Fibroblast of gingiva (primary cell): ENCODE results near the gene USP28.
"Not testable (repeated sequence)": the region's sequence is repeated elsewhere in the genome, so short reads cannot be mapped to it uniquely, and the experiment has no call there.

Experiments used
- DNase-seq: peaks from one replicate; pipeline ENCODE4 v3.0.0-alpha.2; 2011; ENCODE audit warnings: low read depth

Gene USP28

DNA sequence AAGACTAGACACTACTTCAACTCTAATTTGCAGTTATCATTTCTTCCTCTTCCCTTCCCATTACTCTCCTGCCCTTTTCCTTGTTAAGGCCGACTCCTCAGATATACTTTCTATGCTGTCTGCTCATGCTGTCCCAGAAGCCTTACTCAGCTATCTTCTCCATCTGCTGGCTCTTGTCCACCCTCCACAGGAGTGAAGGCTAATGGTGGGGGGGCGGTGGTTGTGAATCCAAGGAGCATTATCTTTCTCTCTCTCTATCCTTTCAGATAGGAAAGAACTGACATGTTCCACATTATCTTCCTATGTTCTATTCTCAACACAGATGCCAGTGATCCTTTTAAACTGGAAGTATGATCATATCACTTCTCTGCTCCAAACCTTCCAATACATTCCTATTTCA, 37.4 kb downstream of the USP28 start:
- DNase-seq: no peak

DNA sequence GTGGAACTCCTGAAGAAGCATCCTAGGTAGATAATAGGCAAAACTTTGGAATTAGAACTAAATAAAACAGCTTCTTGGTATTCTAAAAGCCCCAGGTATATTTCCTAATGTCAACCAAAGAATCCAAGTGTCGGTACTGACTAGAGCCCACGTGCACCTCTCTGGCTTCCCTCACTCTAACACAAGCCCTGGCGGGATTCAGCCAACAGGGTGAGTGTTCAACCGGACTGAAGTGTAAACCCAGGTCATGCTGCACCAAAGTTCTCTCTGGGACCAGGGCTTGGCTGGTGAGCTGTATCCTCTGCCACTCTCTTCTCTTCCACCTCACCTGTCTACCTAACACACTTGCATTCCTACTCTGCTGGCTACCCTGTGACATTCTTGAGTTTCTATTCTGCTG, 40.1 kb downstream of the USP28 start:
- no peak for DNase-seq

DNA sequence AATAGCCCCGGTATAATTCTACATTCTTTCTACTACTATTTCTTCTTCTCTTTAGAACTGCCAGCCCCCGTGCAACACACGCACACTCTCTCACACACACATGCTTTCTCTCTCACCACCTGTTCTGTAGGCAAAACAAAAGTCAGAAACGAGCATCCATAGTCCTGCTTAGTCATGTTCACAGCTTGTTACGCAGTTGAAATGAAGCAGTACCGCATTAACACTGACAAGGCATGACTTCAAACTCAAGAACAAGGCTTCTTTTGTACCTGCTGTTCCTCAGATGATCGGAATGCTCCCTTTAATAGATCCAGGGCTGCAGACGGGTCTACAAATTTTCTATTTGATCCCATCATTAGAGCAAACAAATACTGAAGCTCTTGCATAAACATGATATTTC, 42.2 kb downstream of the USP28 start:
- DNase-seq: no peak

DNA sequence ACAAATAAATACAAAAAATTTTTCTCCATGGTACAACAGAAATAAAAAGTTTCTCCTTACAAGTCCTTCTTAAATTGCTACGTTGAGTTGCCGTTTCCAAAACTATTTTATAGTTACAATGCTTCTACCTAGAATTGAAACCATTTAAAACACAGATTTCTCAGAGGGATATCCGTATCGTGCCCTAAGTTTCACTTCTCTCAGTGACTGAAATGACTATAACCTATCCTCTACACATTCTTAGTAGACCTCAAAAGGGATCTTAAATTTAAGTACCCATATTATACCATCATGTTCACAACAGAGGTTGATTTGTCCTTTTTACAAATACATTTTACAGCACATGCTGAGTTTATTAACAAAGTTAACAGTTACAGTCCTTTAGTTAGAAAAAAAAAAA, 44.1 kb downstream of the USP28 start:
- no peak for DNase-seq

DNA sequence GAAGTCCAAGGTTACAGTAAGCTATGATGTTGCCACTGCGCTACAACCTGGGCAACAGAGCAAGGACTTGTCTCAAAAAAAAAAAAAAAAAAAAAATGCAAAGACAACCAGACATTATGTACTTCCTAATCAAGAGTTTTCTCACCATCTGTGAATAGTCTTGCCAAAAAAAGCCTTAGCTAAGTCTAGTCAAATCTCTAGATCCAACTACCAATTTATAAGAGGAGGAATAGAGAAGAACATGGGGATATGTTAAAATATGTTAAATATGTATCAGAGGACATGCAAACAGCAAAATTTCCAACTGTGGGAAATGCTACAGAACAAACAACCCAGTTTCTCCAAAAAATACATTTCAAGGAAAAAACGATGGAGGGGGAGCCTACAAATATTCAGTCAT, 45.6 kb downstream of the USP28 start:
- no peak for DNase-seq

DNA sequence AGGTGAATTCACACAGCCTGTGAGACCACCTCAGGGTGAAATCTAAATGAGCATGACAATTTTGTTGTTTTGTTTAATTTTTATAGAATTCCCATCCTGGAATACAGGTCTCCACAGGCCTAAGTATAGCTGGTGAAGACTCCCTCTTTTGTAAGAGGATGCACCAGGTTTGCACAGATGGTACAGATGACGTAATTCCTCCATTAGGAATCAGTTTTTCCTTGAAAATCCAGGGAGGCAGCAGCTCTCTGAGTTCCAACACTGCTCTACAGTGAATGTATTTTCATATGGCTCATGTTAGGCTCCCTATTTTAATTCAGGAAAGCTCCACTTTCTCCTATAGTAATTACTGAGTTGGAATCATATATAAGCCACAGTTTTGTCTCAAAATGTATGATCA, 47.2 kb downstream of the USP28 start:
- DNase-seq: no peak

DNA sequence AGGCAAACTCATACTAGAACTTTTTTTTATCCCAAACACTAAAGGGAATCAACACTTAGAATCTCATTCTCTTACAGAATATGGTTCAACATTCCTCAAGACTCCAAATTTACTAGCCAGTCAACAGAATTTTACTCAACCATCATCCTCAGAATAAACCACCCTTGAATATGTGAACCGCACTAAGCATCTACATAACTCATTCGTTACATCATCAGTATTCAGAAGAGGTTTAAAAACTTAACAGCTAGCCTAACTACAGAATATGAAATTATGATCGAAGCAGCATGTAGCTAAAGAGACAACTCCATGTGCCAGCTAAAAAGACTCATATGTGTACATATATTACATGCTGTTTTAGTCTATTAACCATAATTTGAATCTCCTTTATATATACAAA, 47.9 kb downstream of the USP28 start:
- no peak for DNase-seq

DNA sequence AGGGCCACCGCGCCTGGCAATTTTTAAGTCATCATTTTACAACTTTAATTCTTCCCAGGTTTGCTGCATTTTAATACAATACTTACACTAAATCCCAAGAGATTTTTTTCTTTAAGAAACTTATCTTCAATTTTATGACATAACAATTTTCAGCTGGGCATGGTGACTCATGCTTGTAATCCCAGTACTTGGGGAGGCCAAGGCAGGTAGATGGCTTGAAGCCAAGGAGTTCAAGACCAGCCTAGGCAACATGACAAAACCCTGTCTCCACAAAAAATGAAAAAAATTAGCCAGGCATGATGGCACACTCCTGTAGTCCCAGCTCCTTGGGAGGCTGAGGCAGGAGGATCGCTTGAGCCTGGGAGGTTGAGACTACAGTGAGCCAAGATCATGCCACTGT, 56.9 kb downstream of the USP28 start:
- no peak for DNase-seq

DNA sequence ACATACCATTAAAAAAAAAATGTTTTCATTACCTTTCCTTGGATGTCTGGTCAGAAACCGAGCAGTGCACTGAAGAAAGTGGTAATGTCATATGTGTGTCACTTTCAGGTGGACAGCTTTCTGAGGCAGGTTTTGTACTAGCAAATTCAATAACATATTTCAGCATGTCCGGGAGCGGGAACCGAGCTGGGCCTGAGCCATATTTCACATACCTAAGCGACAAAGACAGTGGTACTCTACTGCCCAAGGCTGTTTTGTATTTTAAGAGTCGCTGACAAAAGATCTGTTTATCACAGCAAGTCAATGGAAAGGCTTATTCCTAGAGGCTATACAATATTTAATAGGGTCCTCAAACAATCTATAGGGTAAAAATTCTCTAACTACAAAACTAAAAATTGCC, 57.7 kb downstream of the USP28 start:
- no peak for DNase-seq

DNA sequence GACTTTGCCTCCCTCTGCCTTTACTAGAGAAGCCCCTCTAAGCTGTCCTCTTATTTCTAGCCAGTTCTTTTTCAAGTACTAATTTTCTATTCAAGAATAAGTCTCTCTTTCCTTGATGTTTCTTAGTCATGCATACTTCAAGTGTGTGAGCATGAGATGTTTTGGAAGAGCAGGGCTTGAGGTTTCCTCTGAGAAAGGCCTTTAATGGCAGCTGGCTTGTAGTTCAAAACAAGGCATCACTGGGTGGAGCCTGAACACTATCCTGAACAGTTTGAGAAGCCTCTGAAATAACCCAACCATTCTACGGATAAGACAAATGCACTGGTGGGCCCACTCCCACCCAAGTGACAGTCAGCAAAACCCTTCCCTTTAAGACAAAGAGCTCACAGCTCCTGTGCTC, 58.2 kb downstream of the USP28 start:
- no peak for DNase-seq

DNA sequence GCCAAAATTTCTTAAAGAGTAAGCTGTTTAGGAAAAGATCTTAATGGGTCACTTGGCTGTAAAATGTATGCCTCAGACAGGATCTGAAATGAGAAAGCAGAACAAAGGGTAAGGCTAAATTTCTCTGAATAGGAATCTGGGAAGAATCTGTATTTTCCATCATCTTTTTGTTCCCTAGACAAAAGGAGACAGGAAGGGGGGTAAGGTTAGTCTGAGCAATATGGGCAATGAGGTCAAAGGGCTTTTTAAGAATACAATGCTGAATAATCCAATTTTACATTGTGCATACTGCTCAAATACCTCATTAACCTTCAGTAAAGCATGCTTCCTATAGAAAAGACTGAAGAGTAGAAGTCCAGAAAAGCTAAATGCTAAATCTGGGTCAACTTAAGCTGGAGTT, 61.2 kb downstream of the USP28 start:
- DNase-seq: no peak

DNA sequence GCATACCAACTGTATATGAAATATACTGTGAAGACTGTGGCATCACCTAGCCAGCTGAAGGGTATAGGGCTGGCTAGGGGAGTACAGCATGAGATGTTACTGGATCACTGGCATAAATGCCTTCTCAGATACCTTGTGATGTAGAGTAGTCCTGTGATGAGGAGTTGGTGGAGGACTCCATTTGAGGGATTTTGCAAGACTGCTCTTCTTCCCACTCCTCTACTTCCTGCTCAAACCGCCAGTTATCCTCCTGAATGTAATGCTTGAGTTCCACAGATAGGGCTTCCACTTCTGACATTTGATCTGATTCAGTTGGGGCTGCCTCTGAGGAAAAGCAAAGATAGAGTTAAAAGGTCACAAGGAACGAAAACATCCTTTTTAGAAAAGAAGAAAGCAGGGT, 66.4 kb downstream of the USP28 start:
- no peak for DNase-seq

DNA sequence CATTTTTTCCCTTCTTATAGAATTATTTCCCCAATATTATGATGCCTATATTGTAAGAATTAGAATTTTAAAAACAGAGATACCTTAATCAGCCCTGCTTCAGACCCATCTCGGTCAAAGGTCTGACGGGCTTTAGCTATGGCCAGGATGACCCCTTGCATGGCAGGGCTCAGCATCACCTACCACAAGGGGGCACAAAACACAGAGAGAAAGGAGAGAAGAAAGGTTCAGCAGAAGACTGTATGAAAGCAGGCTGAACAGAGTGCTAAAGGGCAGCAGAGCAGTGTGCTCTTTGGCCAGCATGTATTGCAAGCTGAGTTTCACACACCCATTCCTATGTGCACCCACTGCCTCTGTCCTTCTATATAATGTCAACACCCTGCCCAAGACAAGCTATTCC, 69.0 kb downstream of the USP28 start:
- DNase-seq: no peak

DNA sequence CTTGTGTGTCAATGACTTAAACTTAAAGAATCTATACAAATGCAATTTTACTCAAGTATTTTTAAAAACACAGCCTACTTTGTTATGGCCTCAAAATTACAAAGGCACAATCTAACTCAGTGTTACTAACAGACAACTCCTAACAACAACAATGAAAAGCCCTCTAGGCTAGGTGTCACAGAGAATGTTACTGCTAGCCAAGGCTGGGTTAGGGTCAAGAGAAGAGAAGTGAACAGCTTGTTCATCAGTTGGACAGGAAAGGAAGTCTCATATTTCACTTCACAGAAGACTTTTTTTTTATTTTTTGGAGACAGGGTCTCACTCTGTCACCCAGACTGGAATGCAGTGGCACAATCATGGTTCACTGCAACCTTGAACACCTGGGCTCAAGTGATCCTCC, 69.7 kb downstream of the USP28 start:
- no peak for DNase-seq

DNA sequence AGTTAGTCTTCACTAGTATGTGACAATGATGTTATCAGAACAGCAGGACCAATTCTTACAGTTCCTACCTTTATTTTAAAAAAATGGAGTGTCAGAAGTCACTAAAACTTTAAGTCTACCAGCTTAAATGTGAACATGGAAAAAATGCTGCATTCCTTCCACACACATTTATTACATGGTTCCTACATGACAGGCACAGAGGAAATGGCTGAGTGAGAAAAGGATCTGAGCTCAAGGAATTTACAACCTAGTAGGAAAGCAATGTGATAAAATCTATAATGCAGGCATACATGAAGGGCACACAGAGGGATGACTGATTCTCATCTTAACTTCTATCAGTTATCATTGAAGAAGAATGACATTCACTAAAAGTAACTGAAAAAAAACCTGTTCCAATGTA, 72.8 kb downstream of the USP28 start:
- no peak for DNase-seq

DNA sequence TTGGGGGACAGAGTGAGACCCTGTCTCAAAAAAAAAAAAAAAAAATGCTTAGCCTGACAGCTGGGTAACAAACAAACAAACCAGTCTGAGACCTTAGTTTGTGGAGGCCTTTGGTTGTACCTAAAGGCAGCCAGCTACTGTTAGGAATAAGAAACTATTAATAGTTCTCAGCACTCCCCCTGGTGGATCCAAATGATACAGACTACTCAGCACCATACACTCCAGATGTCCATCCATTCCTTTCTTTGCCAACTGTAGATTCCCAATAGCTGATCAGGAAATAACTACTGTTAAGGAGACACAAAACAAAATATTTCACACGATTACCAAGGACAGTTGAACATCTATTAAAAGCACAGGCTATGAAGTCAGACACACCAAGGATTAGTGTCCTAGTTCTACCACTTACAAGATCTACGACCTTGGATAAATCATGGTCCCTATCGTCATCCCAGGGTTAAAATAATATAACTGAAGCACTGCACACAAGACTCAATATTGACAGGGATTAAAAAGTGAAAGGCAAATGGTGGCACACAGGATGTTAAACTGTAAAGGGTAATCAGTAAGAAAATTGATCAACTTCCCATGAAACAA, 78.6 kb downstream of the USP28 start:
- DNase-seq: peak; percentile 23

DNA sequence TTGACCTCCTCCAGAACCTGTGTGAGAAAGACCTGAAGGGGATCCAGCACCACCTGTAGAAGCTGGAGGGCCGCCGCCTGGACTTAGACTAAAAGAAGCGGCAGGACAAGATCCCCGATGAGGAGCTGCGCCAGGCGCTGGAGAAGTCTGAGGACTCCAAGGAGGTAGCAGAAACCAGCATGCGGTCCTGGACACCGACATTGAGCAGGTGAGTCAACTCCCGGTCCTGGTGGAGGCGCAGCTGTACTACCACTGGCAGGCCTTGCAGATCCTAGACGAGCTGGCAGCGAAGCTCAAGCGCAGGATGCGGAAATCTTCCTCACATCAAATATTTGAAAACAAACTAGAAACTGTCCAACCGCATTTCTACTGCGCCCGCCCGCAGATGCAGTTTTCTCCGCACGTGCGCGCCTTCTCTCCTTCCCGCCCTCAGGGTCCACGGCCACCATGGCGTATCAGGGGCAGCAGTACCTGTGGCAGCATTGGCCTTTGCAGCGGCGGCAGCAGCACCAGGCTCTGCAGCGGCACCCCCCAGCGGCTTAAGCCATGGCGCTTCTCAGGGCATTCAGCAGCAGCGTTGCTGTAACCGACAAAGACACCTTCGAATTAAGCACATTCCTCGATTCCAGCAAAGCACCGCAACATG, 85.6 kb downstream of the USP28 start:
- DNase-seq: no peak

DNA sequence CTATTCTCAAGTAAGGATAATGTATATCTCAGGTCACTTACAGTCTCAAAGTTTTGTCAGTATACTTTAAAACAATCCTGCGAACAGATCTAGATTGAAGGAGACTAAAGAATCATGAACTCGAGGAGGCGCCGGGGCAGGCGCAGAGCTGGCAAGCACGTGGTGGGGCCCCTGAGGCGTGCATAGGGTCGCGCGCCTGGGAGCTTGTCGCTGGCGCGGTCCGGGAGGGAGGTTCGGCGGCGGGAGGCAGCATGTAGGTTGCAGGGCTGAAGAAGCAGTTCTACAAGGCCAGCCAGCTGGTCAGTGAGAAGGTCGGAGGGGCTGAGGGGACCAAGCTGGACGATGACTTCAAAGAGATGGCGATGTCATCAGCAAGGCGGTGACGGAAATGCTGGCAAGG, 86.4 kb downstream of the USP28 start:
- not testable (repeated sequence) for DNase-seq

DNA sequence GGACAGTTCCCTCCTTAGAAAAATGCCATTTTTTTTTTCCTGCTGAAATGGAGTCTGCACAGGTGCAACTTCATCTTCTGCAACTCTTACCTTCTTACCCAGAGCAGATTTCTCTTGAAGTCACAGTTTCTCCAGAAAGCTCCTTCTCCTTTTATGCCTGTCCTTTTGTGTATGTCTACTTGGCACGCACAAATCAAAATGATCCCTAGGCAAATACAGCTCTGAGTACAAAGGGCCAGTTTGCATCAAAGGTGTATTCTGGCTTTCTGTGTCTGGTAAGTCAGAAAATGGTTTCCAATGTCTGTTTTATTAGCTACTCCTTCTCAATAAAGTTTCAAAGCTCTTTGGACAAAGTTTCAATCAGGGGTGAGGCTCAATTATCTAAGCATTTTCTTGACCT, 93.2 kb downstream of the USP28 start:
- no peak for DNase-seq

DNA sequence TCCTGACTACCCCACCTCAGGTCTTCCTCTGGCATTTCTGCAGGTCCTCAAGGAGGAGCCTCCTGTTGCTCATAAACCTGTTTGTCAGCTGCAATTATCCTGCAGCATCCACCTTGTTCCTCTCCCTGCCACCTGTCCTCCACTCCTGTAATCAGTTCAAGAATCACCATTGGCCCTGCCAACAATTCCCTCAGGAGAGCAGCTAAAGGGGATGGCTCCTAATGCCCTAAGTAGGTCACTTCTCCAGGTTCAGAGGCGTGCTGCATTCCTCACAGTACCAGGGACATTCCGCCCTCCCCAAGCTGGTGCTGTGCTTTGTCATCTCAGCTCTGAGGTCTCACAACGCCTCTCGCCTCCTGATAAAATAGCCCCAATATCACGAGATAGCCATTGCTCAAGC, 93.7 kb downstream of the USP28 start:
- no peak for DNase-seq

DNA sequence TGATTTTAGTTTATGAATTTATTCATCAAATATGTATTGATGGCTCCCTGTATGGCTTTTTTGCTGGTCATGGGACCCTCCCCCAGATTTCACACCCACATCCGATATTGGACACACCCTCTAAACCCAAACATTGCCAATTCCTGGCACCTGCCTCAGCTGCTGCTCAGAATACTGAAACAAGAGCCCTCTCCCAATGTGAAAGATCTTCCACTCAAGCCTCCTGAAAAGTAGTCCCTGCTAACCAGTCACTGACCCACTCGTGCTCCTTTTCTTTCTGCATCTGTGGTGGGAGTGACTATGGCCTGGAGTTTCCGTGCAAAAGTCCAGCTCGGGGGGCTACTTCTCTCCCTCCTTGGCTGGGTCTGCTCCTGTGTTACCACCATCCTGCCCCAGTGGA, 95.9 kb downstream of the USP28 start, which contains the start of gene CLDN25:
Gene CLDN25, plus strand, starts transcription at position 301 of the 400 bp plus-strand sequence. Its CDS starts 0 bp downstream, at position 301.
- DNase-seq: no peak

DNA sequence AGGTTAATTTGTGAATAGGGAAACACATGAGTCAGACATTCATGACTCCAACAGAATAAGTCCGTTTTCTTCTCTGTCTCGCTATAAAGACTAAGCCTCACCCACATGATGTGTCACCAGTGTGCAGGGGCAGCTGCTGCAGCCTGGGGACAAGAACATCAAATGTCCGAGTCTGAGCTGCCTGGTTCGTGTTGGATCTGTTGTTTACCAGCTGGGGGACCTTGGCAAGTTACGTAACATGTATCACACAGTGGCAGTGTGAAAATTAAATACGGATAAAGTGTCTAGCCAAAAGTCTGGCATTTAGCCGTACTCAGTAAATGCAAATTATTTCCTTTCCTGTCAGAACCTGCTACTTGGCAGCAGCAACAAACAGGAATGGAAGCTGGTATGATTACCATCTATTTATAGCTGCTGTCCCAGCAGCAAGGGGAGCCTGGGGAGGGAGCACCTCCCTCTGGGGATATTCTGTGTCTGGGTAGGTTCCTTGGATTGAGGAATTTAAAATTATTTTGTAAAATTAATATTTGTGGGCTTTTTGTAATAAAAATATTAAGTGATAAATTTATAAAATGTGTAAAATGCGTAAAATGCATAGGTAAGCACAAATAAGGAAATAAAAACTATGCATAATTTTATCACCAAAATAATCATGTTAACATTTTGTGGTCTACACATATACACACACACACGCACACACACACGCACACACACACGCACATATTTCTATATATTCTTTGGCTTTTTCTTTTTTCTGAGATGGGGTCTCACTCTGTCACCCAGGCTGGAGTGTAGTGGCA, 97.1 kb downstream of the USP28 start:
- DNase-seq: no peak

DNA sequence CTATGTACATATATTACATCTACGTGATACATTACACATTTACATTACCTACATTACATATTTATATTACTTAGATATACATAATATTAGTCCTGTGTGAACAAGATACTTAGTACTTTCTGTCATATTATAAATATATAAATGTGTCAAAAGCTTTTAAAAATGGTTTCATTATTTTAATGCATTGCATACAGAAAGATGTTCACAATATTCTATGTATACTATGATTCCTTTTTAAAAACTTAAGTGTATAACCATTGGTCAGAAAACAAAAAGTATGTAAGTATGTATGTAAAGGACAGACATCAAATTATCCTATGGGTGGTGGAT, 101.2 kb downstream of the USP28 start:
- no peak for DNase-seq
